ENCODE results near the gene NUDT5. TPM values are rescaled to one million over a fixed set of nuclear protein-coding genes. Genes with fewer than 3 reads are reported as not detected.
"Not testable (repeated sequence)": the region's sequence is repeated elsewhere in the genome, so short reads cannot be mapped to it uniquely, and the experiment has no call there.

NUDT5 gene
- total RNA-seq, 1 donor from 2014 or later, result 68.4 TPM

- FAIRE-seq (no peak), DNase-seq (ENCODE audit: low read depth) (peak; percentile 47)
- Histone ChIP-seq H3K36me3 (ENCODE audit: control insufficient read depth, insufficient read depth, low read length) (peaks cover 13% of the 10 kb centered on the region), H3K4me3 (ENCODE audit: low read depth, low read length) (no peak overlapping the region), H3K27me3 (ENCODE audit: control insufficient read depth, insufficient read depth, low read length) (no peaks in the 10 kb centered on the region)
- no peak for TF ChIP-seq CTCF (IDR thresholded peaks at IDR 0.05; ENCODE audit: insufficient read depth, low read length, severe bottlenecking)
Observed at GRCh38 chr10:12181065-12181775, 14.5 kb downstream of the NUDT5 start.

GRCh38 chr10:12180221-12180974, 15.3 kb downstream of the NUDT5 start:
- H3K27me3 ChIP-seq (ENCODE audit: control insufficient read depth, insufficient read depth, low read length), result no peaks in the 10 kb centered on the region
- DNase-seq (ENCODE audit: low read depth) (peak; percentile 22), FAIRE-seq (peak; percentile 43)
- no peak overlapping the region for H3K4me3 ChIP-seq (ENCODE audit: low read depth, low read length)
- H3K36me3 ChIP-seq (ENCODE audit: control insufficient read depth, insufficient read depth, low read length), result peaks cover 13% of the 10 kb centered on the region
- TF ChIP-seq CTCF (IDR thresholded peaks at IDR 0.05; ENCODE audit: insufficient read depth, low read length, severe bottlenecking), result no peak

- Histone ChIP-seq H3K27me3 (ENCODE audit: control insufficient read depth, insufficient read depth, low read length) (no peaks in the 10 kb centered on the region), H3K36me3 (ENCODE audit: control insufficient read depth, insufficient read depth, low read length) (peaks cover 12% of the 10 kb centered on the region), H3K4me3 (ENCODE audit: low read depth, low read length) (no peak overlapping the region)
- FAIRE-seq (no peak), DNase-seq (ENCODE audit: low read depth) (no peak)
- TF ChIP-seq CTCF (IDR thresholded peaks at IDR 0.05; ENCODE audit: insufficient read depth, low read length, severe bottlenecking), result no peak
Observed at GRCh38 chr10:12179606-12180170, 16.0 kb downstream of the NUDT5 start.

GRCh38 chr10:12177642-12178041, 18.0 kb downstream of the NUDT5 start:
- TF ChIP-seq CTCF (IDR thresholded peaks at IDR 0.05; ENCODE audit: insufficient read depth, low read length, severe bottlenecking), result no peak
- peak; percentile 33 for DNase-seq (ENCODE audit: low read depth)
- Histone ChIP-seq H3K27me3 (ENCODE audit: control insufficient read depth, insufficient read depth, low read length) (no peaks in the 10 kb centered on the region), H3K4me3 (ENCODE audit: low read depth, low read length) (no peak overlapping the region), H3K36me3 (ENCODE audit: control insufficient read depth, insufficient read depth, low read length) (peaks cover 15% of the 10 kb centered on the region)
- FAIRE-seq, result peak; percentile 28

- FAIRE-seq; DNase-seq (ENCODE audit: low read depth); H3K27me3 ChIP-seq (ENCODE audit: control insufficient read depth, insufficient read depth, low read length); H3K4me3 ChIP-seq (ENCODE audit: low read depth, low read length): not testable (repeated sequence)
- H3K36me3 ChIP-seq (ENCODE audit: control insufficient read depth, insufficient read depth, low read length), result peaks cover 20% of the 10 kb centered on the region
Observed at GRCh38 chr10:12171512-12171911, 24.2 kb downstream of the NUDT5 start.
